HG02759 (cell line): ENCODE data around the gene CNTNAP4.

Source experiments
- ATAC-seq: cut with Tn5 transposase; IDR thresholded peaks from one replicate; pipeline ENCODE4 v1.9.1; 2021; ENCODE audit warnings: mild to moderate bottlenecking, moderate library complexity; ENCODE audit not compliant: unreplicated experiment

Gene CNTNAP4

DNA sequence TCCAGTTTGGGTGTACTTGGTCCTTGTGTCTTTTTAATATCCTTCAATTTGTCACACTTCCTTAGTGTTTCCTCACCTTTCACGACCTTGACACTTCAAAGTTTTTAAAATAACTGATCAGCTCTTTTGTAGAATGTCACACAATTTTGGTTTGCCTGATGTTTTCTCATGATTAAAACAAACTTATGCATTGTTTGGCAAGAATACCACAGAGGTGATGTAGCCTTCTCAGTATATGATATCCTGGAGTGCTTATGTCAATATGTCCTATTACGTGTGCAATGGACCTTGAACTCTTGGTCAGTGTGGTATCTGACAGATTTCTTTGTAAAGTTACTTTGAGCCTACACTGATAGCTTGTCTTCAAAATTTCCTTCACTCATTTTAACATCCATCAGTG is 297.4 kb downstream of the CNTNAP4 start:
- ATAC-seq, result no peak

DNA sequence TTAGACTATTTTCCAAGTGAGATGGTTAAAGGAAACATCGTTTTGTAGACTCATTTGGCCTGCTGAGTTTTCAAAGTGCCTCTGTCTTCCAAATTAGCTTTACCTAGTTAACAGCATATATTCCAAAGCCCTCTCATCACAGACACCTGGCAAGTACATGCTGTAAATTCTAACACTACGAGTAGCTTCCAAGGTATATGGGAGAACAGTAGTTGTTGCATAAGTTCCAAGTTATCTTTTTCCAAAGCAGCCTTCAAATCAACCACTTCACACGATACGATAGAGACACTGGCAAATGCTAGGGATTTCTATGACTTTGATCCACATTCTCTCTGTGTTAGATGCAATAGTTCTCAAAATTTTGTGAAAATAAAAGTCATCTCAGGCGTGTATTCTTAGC is 299.3 kb downstream of the CNTNAP4 start:
- no peak for ATAC-seq

DNA sequence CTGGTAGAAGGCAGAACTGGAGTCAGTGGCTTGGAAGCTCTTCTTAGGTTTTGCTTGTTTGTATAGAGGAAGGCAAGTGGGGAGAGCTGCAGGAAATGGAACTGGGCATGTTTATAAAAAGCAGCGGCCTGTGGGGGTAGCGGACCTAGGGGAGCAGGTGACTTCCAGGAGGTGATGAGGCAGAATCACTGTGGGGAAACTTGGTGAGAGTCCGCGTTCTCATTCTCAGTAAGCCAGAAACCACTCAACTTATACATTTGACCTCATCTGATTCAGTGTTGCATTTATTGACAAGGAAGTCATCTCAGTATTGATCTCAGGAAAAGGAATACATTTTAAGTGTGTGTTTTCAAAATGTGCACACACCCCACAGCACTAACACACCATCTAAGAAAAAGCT is 299.8 kb downstream of the CNTNAP4 start:
- peak; percentile 69 for ATAC-seq

DNA sequence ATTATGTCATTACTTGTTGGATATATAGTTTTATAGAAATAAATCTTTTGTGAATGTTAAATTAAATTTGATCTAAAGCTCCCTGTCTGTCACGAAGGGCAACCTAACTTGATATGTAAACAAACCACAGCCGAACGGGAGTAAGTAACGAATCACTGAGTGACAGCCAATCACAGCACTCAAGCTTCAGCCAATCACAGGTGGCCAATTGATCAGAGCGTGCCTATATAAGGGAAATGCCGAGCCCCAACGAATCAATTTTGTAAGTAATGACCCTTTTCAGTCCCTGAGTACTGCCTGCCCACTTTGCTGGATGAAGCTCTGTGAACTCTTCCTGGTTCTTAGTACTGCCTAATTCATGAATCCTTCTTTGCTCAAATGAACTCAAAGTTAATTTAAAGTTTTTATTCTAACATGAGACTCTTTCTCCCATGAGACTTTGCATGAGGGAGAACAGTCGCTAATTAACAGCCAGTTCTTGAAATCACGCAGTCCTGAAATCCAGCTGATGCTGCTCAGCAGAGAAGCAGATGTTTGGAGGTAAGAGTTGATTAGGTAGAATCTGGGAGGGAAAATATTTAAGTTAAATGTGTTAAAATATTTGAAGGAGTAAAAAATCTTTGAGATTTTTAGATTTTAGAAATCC is 302.2 kb downstream of the CNTNAP4 start:
- no peak for ATAC-seq

DNA sequence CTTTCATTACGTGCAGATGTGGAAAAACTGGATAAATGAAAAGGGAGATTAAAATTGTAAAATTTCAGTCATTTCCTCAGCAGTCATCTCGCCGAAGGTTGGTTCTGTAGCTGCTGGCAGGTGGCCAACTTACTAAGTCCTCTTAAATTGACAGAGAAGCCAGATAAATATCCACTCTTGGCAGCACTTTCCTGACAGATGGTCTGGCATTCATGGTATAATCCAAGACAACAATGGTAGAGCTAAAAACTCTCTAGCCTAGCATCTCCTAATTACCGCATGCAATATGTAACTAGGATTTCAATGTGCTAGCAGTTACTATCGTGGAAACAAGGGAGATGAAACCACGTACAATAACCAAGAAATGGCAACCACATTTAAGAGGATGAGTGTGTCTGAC is 306.3 kb downstream of the CNTNAP4 start:
- no peak for ATAC-seq

DNA sequence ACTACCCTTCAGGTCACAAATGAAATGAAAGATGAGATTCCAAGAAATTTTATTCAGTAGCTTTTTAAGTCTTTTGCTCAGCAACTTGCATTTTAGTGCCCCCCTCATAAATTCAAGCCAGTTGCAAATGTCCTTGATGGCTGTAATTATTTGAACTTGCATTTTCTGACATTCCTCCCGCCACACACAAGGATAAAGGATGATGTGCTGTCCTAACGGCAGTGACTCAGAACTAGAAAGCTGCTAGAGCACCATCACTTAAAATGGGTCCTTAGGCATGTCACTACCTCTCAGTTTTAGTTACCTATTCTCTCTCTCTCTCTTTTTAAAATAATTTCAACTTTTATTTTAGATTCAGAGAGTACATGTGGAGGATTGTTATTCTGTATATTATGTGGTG is 306.7 kb downstream of the CNTNAP4 start:
- ATAC-seq, result no peak

DNA sequence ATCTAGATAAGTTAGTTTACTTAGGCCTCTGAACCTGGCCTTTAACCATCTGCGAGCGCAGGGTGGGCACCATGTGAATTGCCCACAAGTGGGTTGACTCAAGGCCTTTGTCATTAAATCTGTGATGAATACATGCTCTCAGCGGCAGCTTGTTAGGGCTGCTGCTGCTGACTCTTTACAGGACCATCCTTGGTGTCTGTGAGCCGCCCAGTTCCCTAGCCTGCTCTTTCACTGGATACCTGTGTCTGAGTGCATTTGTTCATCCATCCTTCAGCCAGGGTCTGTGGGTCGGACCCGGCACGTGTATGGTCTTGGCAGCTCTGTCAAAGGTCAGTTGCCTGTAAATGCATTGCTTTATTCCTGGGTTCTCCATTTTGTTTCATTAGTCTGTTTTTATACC is 321.3 kb downstream of the CNTNAP4 start:
- no peak for ATAC-seq

DNA sequence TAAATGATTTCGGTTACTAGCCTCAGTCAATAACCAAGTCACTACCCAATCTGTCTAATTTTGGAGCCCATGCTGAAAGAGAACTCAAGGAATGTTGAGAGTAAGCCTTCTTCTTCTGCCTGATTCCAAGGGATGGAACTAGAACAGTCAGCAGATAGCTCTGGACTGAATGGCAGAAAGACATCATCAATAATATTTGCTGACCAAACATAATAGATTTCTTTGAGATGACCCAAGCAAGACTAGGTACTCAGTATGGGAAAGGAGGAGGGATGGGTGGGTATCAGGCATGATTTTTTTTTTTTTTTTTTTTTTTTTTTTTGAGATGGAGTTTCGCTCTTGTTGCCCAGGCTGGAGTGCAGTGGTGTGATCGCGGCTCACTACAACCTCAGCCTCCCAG is 330.1 kb downstream of the CNTNAP4 start:
- no peak for ATAC-seq
